ENCODE measurements around the gene CIBAR2. TPM values are rescaled to one million over a fixed set of nuclear protein-coding genes. Genes with fewer than 3 reads are reported as not detected.

CIBAR2 gene
- total RNA-seq, 1 experiment from 2014 or later = not detected

GRCh38 chr16:85052536-85052935 is 59.7 kb downstream of the CIBAR2 start:
- no peak for TF ChIP-seq CTCF (conservative IDR thresholded peaks at IDR 0.05)
- H3K4me1 ChIP-seq (ENCODE audit: insufficient read depth, low read length) = no peaks in the 10 kb centered on the region
- H4K8ac ChIP-seq (replicated peaks; ENCODE audit: insufficient read length, low read depth, low read length) = no peak overlapping the region
- no CpG with 5 or more reads among the region's 10 CpGs for WGBS (ENCODE audit: extremely low coverage, insufficient read length, low lambda C conversion rate)
- H4K20me1 ChIP-seq (ENCODE audit: control insufficient read depth, insufficient read depth, insufficient read length) = no peaks in the 10 kb centered on the region
- peaks cover 20% of the 10 kb centered on the region for H3K27me3 Mint-ChIP-seq (ENCODE audit: low read depth)
- no peak overlapping the region for H3K9ac ChIP-seq (ENCODE audit: extremely low read depth, insufficient read length, low read length)
- H3K18ac ChIP-seq (ENCODE audit: insufficient read length, low read depth, low read length) = no peak overlapping the region
- H3K4me2 ChIP-seq (ENCODE audit: insufficient read depth, insufficient read length, low read length) = no peak overlapping the region
- no peaks in the 10 kb centered on the region for H3K79me2 ChIP-seq (ENCODE audit: insufficient read depth, low read length)
- no peak overlapping the region for H2BK20ac ChIP-seq (ENCODE audit: low read depth, low read length, poor library complexity, severe bottlenecking)
- no peaks in the 10 kb centered on the region for H3K27me3 ChIP-seq (ENCODE audit: insufficient read depth, low read length)
- no peak overlapping the region for H2BK5ac ChIP-seq (ENCODE audit: insufficient read length, low read length)
- H3T11ph ChIP-seq (ENCODE audit: low read length) = no peak overlapping the region
- no peak overlapping the region for H3K27ac Mint-ChIP-seq
- H3K14ac ChIP-seq (ENCODE audit: insufficient read depth, low read length) = no peak overlapping the region
- no peak overlapping the region for H3K56ac ChIP-seq (ENCODE audit: insufficient read length, low read depth, low read length)
- no peak overlapping the region for H3K27ac ChIP-seq (ENCODE audit: insufficient read length, low read depth, low read length)
- no peak for DNase-seq
- H2BK15ac ChIP-seq (ENCODE audit: low read depth, low read length) = no peak overlapping the region
- H3K79me1 ChIP-seq (ENCODE audit: insufficient read depth, low read depth, low read length, poor library complexity, severe bottlenecking) = no peaks in the 10 kb centered on the region
- H3K36me3 Mint-ChIP-seq (ENCODE audit: insufficient read depth in 1 of 3, low read depth in 3 of 3) = no peaks in the 10 kb centered on the region; a peak in 1 of 7 replicates
- H2AFZ ChIP-seq (ENCODE audit: low read length) = no peak overlapping the region
- peaks cover 11 to 20% of the 10 kb centered on the region in 2 experiments for H3K4me1 Mint-ChIP-seq
- H2BK12ac ChIP-seq (ENCODE audit: insufficient read length, low read depth, low read length) = no peak overlapping the region
- no peak overlapping the region for H3K4me3 Mint-ChIP-seq
- no peak overlapping the region for H4K5ac ChIP-seq (ENCODE audit: insufficient read length, low read depth, low read length)
- H3K23ac ChIP-seq (ENCODE audit: insufficient read length, low read depth, low read length) = no peak overlapping the region
- H3K9me3 Mint-ChIP-seq = no peaks in the 10 kb centered on the region
- H2AK5ac ChIP-seq (ENCODE audit: insufficient read length, low read length) = no peak overlapping the region
- H3K9me3 ChIP-seq (ENCODE audit: control insufficient read depth, low read depth, low read length) = no peaks in the 10 kb centered on the region
- H3K23me2 ChIP-seq (ENCODE audit: insufficient read length, low read depth, low read length, poor library complexity, severe bottlenecking) = no peaks in the 10 kb centered on the region
- no peak overlapping the region for H3K4ac ChIP-seq (ENCODE audit: low read depth, low read length)
- no peak overlapping the region for H2BK120ac ChIP-seq (ENCODE audit: low read depth, low read length, poor library complexity, severe bottlenecking)
- H4K91ac ChIP-seq (ENCODE audit: insufficient read length, low read depth, low read length) = no peak overlapping the region

Measured in H9 (cell line).